Neural cell (in vitro differentiated cells): ENCODE data around the gene CXCL14. TPM values are rescaled to one million over a fixed set of nuclear protein-coding genes. Genes with fewer than 3 reads are reported as not detected.

Source experiments
- H2AFZ ChIP-seq: fragments of 200-600, 300-800 bp; sonication (generic), shearing (Covaris generic); 2 replicates; pipeline ENCODE4 v1.6.0; 2014; ENCODE audit warnings: low read depth, mild to moderate bottlenecking, antibody characterized with exemption, low read length, moderate library complexity
- H3F3A ChIP-seq: fragments of 200-600 bp; shearing (Covaris generic); 2 replicates; pipeline ENCODE4 v1.6.1; 2016; ENCODE audit warnings: mild to moderate bottlenecking, moderate library complexity, mixed read lengths, antibody characterized with exemption, low read length; ENCODE audit not compliant: insufficient read depth, poor library complexity, severe bottlenecking
- H3K27ac ChIP-seq: fragments of 200-600, 300-800 bp; sonication (generic), shearing (Covaris generic); 2 replicates; pipeline ENCODE4 v1.5.1; 2014; ENCODE audit warnings: mild to moderate bottlenecking, low read length, moderate library complexity
- H3K27me3 ChIP-seq: fragments of 300-800, 200-600 bp; sonication (generic), shearing (Covaris generic); 2 replicates; pipeline ENCODE4 v1.6.0; 2014; ENCODE audit warnings: mild to moderate bottlenecking, low read depth, low read length, moderate library complexity; ENCODE audit not compliant: insufficient read depth
- H3K36me3 ChIP-seq: fragments of 300-800, 200-600 bp; sonication (generic), shearing (Covaris generic); 2 replicates; pipeline ENCODE4 v1.5.1; 2014; ENCODE audit warnings: mild to moderate bottlenecking, antibody characterized with exemption, low read length, moderate library complexity; ENCODE audit not compliant: insufficient read depth
- H3K4me2 ChIP-seq: fragments of 300-800, 200-600 bp; sonication (generic), shearing (Covaris generic); 2 replicates; pipeline ENCODE4 v1.6.0; 2014; ENCODE audit warnings: mild to moderate bottlenecking, low read length
- H3K4me3 ChIP-seq: fragments of 300-800, 200-600 bp; sonication (generic), shearing (Covaris generic); 2 replicates; pipeline ENCODE4 v1.5.1; 2014; ENCODE audit warnings: mild to moderate bottlenecking, low read length, moderate library complexity
- H3K79me2 ChIP-seq: fragments of 200-600 bp; shearing (Covaris generic); replicated peaks from 2 replicates; pipeline ENCODE4 v1.6.0; 2014; ENCODE audit warnings: mild to moderate bottlenecking, low read length, moderate library complexity; ENCODE audit not compliant: insufficient read depth
- H3K9ac ChIP-seq: fragments of 300-800, 200-600 bp; sonication (generic), shearing (Covaris generic); 2 replicates; pipeline ENCODE4 v1.6.1; 2016; ENCODE audit warnings: mild to moderate bottlenecking, low read length, mixed read lengths
- H3K9me2 ChIP-seq: fragments of 200-600 bp; shearing (Covaris generic); 2 replicates; pipeline ENCODE4 v1.6.1; 2016; ENCODE audit warnings: mild to moderate bottlenecking, low read length, mixed read lengths; ENCODE audit not compliant: insufficient read depth
- H3K9me3 ChIP-seq: fragments of 200-600, 300-800 bp; sonication (generic), shearing (Covaris generic); 2 replicates; pipeline ENCODE4 v1.6.1; 2016; ENCODE audit warnings: mild to moderate bottlenecking, mixed run types, low read length, moderate library complexity, mixed read lengths
- H4K20me1 ChIP-seq: fragments of 200-600 bp; shearing (Covaris generic); 2 replicates; pipeline ENCODE4 v1.6.1; 2016; ENCODE audit warnings: mild to moderate bottlenecking, mixed run types; ENCODE audit not compliant: insufficient read depth
- CTCF ChIP-seq: fragments of 450-650 bp; IDR thresholded peaks from 2 replicates; pipeline ENCODE4 v1.5.1; 2014; ENCODE audit warnings: antibody characterized with exemption, mild to moderate bottlenecking, moderate library complexity; ENCODE audit not compliant: poor library complexity, severe bottlenecking
- EP300 ChIP-seq: fragments of 450-650 bp; conservative IDR thresholded peaks from 2 replicates; pipeline ENCODE4 v1.6.1; 2014; ENCODE audit warnings: antibody characterized with exemption, mild to moderate bottlenecking, moderate library complexity; ENCODE audit not compliant: poor library complexity, severe bottlenecking
- EZH2 ChIP-seq: fragments of 200-600, 300-800 bp; shearing (Covaris generic), sonication (generic); IDR thresholded peaks from 2 replicates; pipeline ENCODE4 v1.6.1; 2014; ENCODE audit warnings: antibody characterized with exemption, low read length, borderline replicate concordance, mild to moderate bottlenecking; ENCODE audit not compliant: insufficient read depth, poor library complexity, severe bottlenecking
- MXI1 ChIP-seq: fragments of 450-650 bp; conservative IDR thresholded peaks from 2 replicates; pipeline ENCODE4 v1.6.1; 2014; ENCODE audit warnings: antibody characterized with exemption, mild to moderate bottlenecking; ENCODE audit not compliant: poor library complexity, severe bottlenecking
- POLR2AphosphoS5 ChIP-seq: IDR thresholded peaks from 2 replicates; pipeline ENCODE4 v1.6.1; 2012
- RAD21 ChIP-seq: fragments of 450-650 bp; conservative IDR thresholded peaks from 2 replicates; pipeline ENCODE4 v1.6.1; 2014; ENCODE audit warnings: antibody characterized with exemption, mild to moderate bottlenecking, moderate library complexity
- REST ChIP-seq: IDR thresholded peaks from 2 replicates; pipeline ENCODE4 v1.6.1; 2012; ENCODE audit warnings: borderline replicate concordance
- SMC3 ChIP-seq: fragments of 450-650 bp; conservative IDR thresholded peaks from 2 replicates; pipeline ENCODE4 v1.6.1; 2014; ENCODE audit warnings: antibody characterized with exemption, mild to moderate bottlenecking, moderate library complexity; ENCODE audit not compliant: poor library complexity
- TAF1 ChIP-seq: IDR thresholded peaks from 2 replicates; pipeline ENCODE4 v1.6.1; 2012; ENCODE audit warnings: low read depth
- polyA plus RNA-seq: library from polyadenylated mRNA; depleted of rRNA; stranded (reverse); fragments of >200 nt; gene quantifications from 2 replicates; pipeline ENCODE4 v1.2.3, GENCODE V29; 2014

The CXCL14 gene
- polyA plus RNA-seq, 1 donor from 2014 or later: not detected

DNA sequence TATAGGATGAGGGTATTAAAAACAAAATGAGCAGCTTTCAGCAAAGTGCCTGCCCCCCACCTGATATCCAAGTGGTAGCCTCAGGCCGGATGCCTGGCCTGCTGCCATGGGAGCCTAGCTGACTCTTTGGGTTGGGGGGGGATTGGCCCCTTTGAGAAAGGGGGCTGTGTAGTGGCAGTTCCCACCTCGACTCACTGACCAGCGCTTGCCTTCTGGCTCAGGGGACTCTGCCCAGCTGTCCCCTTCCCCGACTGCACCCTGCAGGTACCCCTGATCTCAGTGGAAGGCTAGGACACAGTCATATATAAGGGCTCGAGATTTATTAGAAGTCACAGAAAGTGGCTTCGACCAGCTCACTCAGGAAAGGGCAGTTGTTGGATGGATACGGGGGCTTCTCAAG lies 41.5 kb downstream of the CXCL14 start:
- H3K9me2 ChIP-seq: no peaks in the 10 kb centered on the region
- no peaks in the 10 kb centered on the region for H3K9me3 ChIP-seq
- TF ChIP-seq CTCF (no peak), TAF1 (no peak), REST (no peak), EP300 (no peak), SMC3 (no peak), POLR2AphosphoS5 (no peak), EZH2 (no peak)
- H2AFZ ChIP-seq: no peak overlapping the region
- no peak overlapping the region for H3K4me2 ChIP-seq
- peaks cover 100% of the 10 kb centered on the region for H3K27me3 ChIP-seq
- H3K4me3 ChIP-seq: no peak overlapping the region
- peaks cover 5% of the 10 kb centered on the region for H3F3A ChIP-seq
- H3K27ac ChIP-seq: no peak overlapping the region
- no peaks in the 10 kb centered on the region for H3K36me3 ChIP-seq
- no peaks in the 10 kb centered on the region for H3K79me2 ChIP-seq
- no peak overlapping the region for H3K9ac ChIP-seq
- H4K20me1 ChIP-seq: no peaks in the 10 kb centered on the region

- Histone ChIP-seq H3K9ac (no peak within 1 kb of the TSS), H3K36me3 (no peaks in the 10 kb centered on the region), H3K79me2 (no peaks in the 10 kb centered on the region), H2AFZ (no peak within 1 kb of the TSS), H3K9me3 (no peaks in the 10 kb centered on the region), H3K4me2 (no peak within 1 kb of the TSS), H3K27ac (no peak within 1 kb of the TSS), H3K27me3 (peaks cover 97% of the 10 kb centered on the region), H3K9me2 (no peaks in the 10 kb centered on the region), H3K4me3 (peak within 1 kb of the TSS; percentile 63), H3F3A (peaks cover 5% of the 10 kb centered on the region), H4K20me1 (no peaks in the 10 kb centered on the region)
- TF ChIP-seq EP300: no peak
- no peak for TF ChIP-seq TAF1
- no peak for TF ChIP-seq MXI1
- no peak for TF ChIP-seq POLR2AphosphoS5
- no peak for TF ChIP-seq EZH2
- TF ChIP-seq SMC3: no peak
- no peak for TF ChIP-seq REST
- no peak for TF ChIP-seq CTCF
- TF ChIP-seq RAD21: no peak
Measured at GRCh38 chr5:135535820-135536801, 42.7 kb downstream of the CXCL14 start, which contains the start of gene NEUROG1. NEUROG1 (minus strand) TSS chr5:135535964; CDS start chr5:135535690, 274 bp downstream.
